A673 (cell line): ENCODE measurements around the gene ELOVL3.

ENCODE experiments used
- CTCF ChIP-seq: fragments of 300-800, 200-600 bp; sonication (generic); conservative IDR thresholded peaks from 2 replicates; pipeline ENCODE4 v1.5.1; 2017; ENCODE audit warnings: low read depth, mild to moderate bottlenecking, antibody characterized with exemption, low read length, moderate library complexity, mixed read lengths
- EZH2 ChIP-seq: fragments of 200-600 bp; sonication (generic); IDR thresholded peaks from 2 replicates; pipeline ENCODE4 v1.6.1; 2017; ENCODE audit warnings: borderline replicate concordance, low read depth, mild to moderate bottlenecking, mixed read lengths, antibody characterized with exemption, low read length; ENCODE audit not compliant: poor library complexity, severe bottlenecking

GRCh38 chr10:102274062-102274461, 48.0 kb downstream of the ELOVL3 start:
- TF ChIP-seq CTCF (no peak), EZH2 (no peak)
